CD4-positive, CD25-positive, alpha-beta regulatory T cell (primary cell): ENCODE measurements around the gene SERPINA5. TPM values are rescaled to one million over a fixed set of nuclear protein-coding genes. Genes with fewer than 3 reads are reported as not detected.
A peak's percentile ranks its signal among the peaks of the same experiment; 100 is the strongest.

Experiments
- ATAC-seq, 2 donors: fragments of 150-1000 bp; cut with Tn5 transposase; one replicate each; pipeline ENCODE4 v1.10.0; 2021; ENCODE audit warnings: low read depth in 2 of 2, moderate number of reproducible peaks in 2 of 2, moderate library complexity in 1 of 2
- DNase-seq, 3 donors: peaks; one replicate each; pipeline versions ENCODE4 v3.0.0 to v3.0.0-alpha.2; 2012 to 2022; ENCODE audit warnings: mixed read lengths in 1 of 3
- H3K27ac ChIP-seq: one replicate; pipeline ENCODE4 v1.7.0; 2013; ENCODE audit warnings: mild to moderate bottlenecking, low read length; ENCODE audit not compliant: insufficient read depth, poor library complexity, severe bottlenecking
- H3K27me3 ChIP-seq: one replicate; pipeline ENCODE4 v1.7.0; 2013; ENCODE audit warnings: low read length; ENCODE audit not compliant: control insufficient read depth, insufficient read depth
- H3K36me3 ChIP-seq: one replicate; pipeline ENCODE4 v1.7.0; 2013; ENCODE audit warnings: mild to moderate bottlenecking, low read length, moderate library complexity; ENCODE audit not compliant: control insufficient read depth, insufficient read depth
- H3K4me1 ChIP-seq: 2 replicates; pipeline ENCODE4 v1.7.0; 2013; ENCODE audit warnings: mild to moderate bottlenecking, low read length; ENCODE audit not compliant: insufficient read depth, control insufficient read depth, poor library complexity, severe bottlenecking
- H3K4me3 ChIP-seq: one replicate; pipeline ENCODE4 v1.7.0; 2013; ENCODE audit warnings: low read depth, mild to moderate bottlenecking, low read length, moderate library complexity
- H3K9me3 ChIP-seq, 2 experiments: 1 replicate in 1 of 2; 2 replicates in 1 of 2; pipeline ENCODE4 v1.7.0; 2013; ENCODE audit warnings: low read length in 2 of 2, mild to moderate bottlenecking in 1 of 2, moderate library complexity in 1 of 2; ENCODE audit not compliant: control insufficient read depth in 2 of 2
- H3K27ac Mint-ChIP-seq, 3 donors: one replicate each; pipeline ENCODE4 v1.8.0; 2020 to 2022; ENCODE audit warnings: mild to moderate bottlenecking in 3 of 3, mixed read lengths in 3 of 3, moderate library complexity in 2 of 3
- H3K27me3 Mint-ChIP-seq: one replicate; pipeline ENCODE4 v1.8.0; 2022; ENCODE audit warnings: mild to moderate bottlenecking, mixed read lengths
- H3K36me3 Mint-ChIP-seq: one replicate; pipeline ENCODE4 v1.8.0; 2020; ENCODE audit warnings: mixed read lengths
- H3K4me1 Mint-ChIP-seq, 4 donors: one replicate each; pipeline ENCODE4 v1.8.0; 2020 to 2022; ENCODE audit warnings: mixed read lengths in 4 of 4, mild to moderate bottlenecking in 1 of 4
- H3K4me3 Mint-ChIP-seq, 4 donors: one replicate each; pipeline ENCODE4 v1.8.0; 2020 to 2022; ENCODE audit warnings: mild to moderate bottlenecking in 4 of 4, mixed read lengths in 4 of 4, moderate library complexity in 3 of 4
- H3K9me3 Mint-ChIP-seq, 7 donors: one replicate each; pipeline ENCODE4 v1.8.0; 2020 to 2022; ENCODE audit warnings: mixed read lengths in 7 of 7, mild to moderate bottlenecking in 3 of 7, moderate library complexity in 2 of 7
- polyA plus RNA-seq, 4 donors: library from polyadenylated mRNA; unstranded; fragments of 300-500 nt; fragmentation: Illumina TruSeq; gene quantifications; one replicate each; pipeline ENCODE4 v1.2.3, GENCODE V29; 2021
- total RNA-seq: library from RNA; stranded (reverse); gene quantifications from one replicate; pipeline ENCODE4 v1.2.3, GENCODE V29; 2022

SERPINA5 gene
- total and polyA plus RNA-seq, 5 donors from 2014 or later, result not detected

GRCh38 chr14:94593749-94594431, 12.7 kb downstream of the SERPINA5 start:
- Histone ChIP-seq H3K4me1 (no peaks in the 10 kb centered on the region), H3K27me3 (no peaks in the 10 kb centered on the region), H3K36me3 (no peaks in the 10 kb centered on the region), H3K4me3 (no peak overlapping the region), H3K9me3 (no peaks in the 10 kb centered on the region), H3K27ac (no peak overlapping the region)
- Mint-ChIP-seq H3K27me3 (no peaks in the 10 kb centered on the region), H3K4me1 (no peaks in the 10 kb centered on the region), H3K27ac (no peak overlapping the region), H3K4me3 (no peak overlapping the region), H3K9me3 (peaks cover 0 to 7% (median 0%) of the 10 kb centered on the region in 7 donors), H3K36me3 (no peaks in the 10 kb centered on the region)
- ATAC-seq (no peak), DNase-seq (no peak)

GRCh38 chr14:94594441-94594840, 13.2 kb downstream of the SERPINA5 start:
- Mint-ChIP-seq H3K27ac (peak overlapping the region in 1 of 3 donors; percentile 14), H3K36me3 (no peaks in the 10 kb centered on the region), H3K27me3 (no peaks in the 10 kb centered on the region), H3K4me3 (no peak overlapping the region), H3K9me3 (peaks cover 0 to 7% (median 0%) of the 10 kb centered on the region in 7 donors), H3K4me1 (no peaks in the 10 kb centered on the region)
- ATAC-seq, result no peak
- Histone ChIP-seq H3K36me3 (no peaks in the 10 kb centered on the region), H3K9me3 (no peaks in the 10 kb centered on the region), H3K27ac (no peak overlapping the region), H3K4me1 (no peaks in the 10 kb centered on the region), H3K4me3 (no peak overlapping the region), H3K27me3 (no peaks in the 10 kb centered on the region)
- DNase-seq, result no peak

GRCh38 chr14:94595912-94596311, 14.7 kb downstream of the SERPINA5 start:
- no peak for ATAC-seq

GRCh38 chr14:94596361-94596760, 15.1 kb downstream of the SERPINA5 start:
- Histone ChIP-seq H3K27me3 (no peaks in the 10 kb centered on the region), H3K9me3 (no peaks in the 10 kb centered on the region), H3K27ac (no peak overlapping the region), H3K36me3 (no peaks in the 10 kb centered on the region), H3K4me1 (no peaks in the 10 kb centered on the region), H3K4me3 (no peak overlapping the region)
- H3K27me3 Mint-ChIP-seq, result no peaks in the 10 kb centered on the region
- no peaks in the 10 kb centered on the region for H3K4me1 Mint-ChIP-seq
- no peak overlapping the region for H3K27ac Mint-ChIP-seq
- no peak overlapping the region for H3K4me3 Mint-ChIP-seq
- ATAC-seq, result no peak
- H3K9me3 Mint-ChIP-seq, result peaks cover 0 to 5% (median 0%) of the 10 kb centered on the region in 7 donors
- H3K36me3 Mint-ChIP-seq, result no peaks in the 10 kb centered on the region
- DNase-seq, result no peak

More at GRCh38 chr14:94595912-94596311, 14.7 kb downstream of the SERPINA5 start:
- Histone ChIP-seq H3K27ac (no peak overlapping the region), H3K36me3 (no peaks in the 10 kb centered on the region), H3K4me3 (no peak overlapping the region), H3K4me1 (no peaks in the 10 kb centered on the region), H3K9me3 (no peaks in the 10 kb centered on the region), H3K27me3 (no peaks in the 10 kb centered on the region)
- Mint-ChIP-seq H3K4me1 (no peaks in the 10 kb centered on the region), H3K36me3 (no peaks in the 10 kb centered on the region), H3K9me3 (peaks cover 0 to 7% (median 0%) of the 10 kb centered on the region in 7 donors), H3K27me3 (no peaks in the 10 kb centered on the region), H3K27ac (peak overlapping the region in 1 of 3 donors; percentile 35), H3K4me3 (no peak overlapping the region)
- no peak for DNase-seq

- no peak for ATAC-seq
- DNase-seq, result no peak
Measured at GRCh38 chr14:94597788-94598187, 16.6 kb downstream of the SERPINA5 start.

GRCh38 chr14:94598506-94598815, 17.2 kb downstream of the SERPINA5 start:
- DNase-seq (no peak), ATAC-seq (no peak)
- Histone ChIP-seq H3K4me3 (no peak overlapping the region), H3K27me3 (no peaks in the 10 kb centered on the region), H3K36me3 (no peaks in the 10 kb centered on the region), H3K4me1 (no peaks in the 10 kb centered on the region), H3K9me3 (no peaks in the 10 kb centered on the region), H3K27ac (no peak overlapping the region)
- no peaks in the 10 kb centered on the region for H3K4me1 Mint-ChIP-seq
- H3K27ac Mint-ChIP-seq, result no peak overlapping the region
- H3K9me3 Mint-ChIP-seq, result peaks cover 0 to 2% (median 0%) of the 10 kb centered on the region in 7 donors
- no peak overlapping the region for H3K4me3 Mint-ChIP-seq
- no peaks in the 10 kb centered on the region for H3K27me3 Mint-ChIP-seq
- no peaks in the 10 kb centered on the region for H3K36me3 Mint-ChIP-seq

More at GRCh38 chr14:94597788-94598187, 16.6 kb downstream of the SERPINA5 start:
- no peak overlapping the region for H3K27ac ChIP-seq
- H3K36me3 Mint-ChIP-seq, result no peaks in the 10 kb centered on the region
- no peaks in the 10 kb centered on the region for H3K36me3 ChIP-seq
- no peaks in the 10 kb centered on the region for H3K9me3 ChIP-seq
- no peaks in the 10 kb centered on the region for H3K27me3 ChIP-seq
- no peaks in the 10 kb centered on the region for H3K4me1 ChIP-seq
- H3K4me3 Mint-ChIP-seq, result no peak overlapping the region
- peaks cover 0 to 2% (median 0%) of the 10 kb centered on the region in 7 donors for H3K9me3 Mint-ChIP-seq
- no peaks in the 10 kb centered on the region for H3K27me3 Mint-ChIP-seq
- no peak overlapping the region for H3K4me3 ChIP-seq
- H3K27ac Mint-ChIP-seq, result no peak overlapping the region
- H3K4me1 Mint-ChIP-seq, result no peaks in the 10 kb centered on the region

GRCh38 chr14:94598816-94599655, 17.8 kb downstream of the SERPINA5 start:
- Histone ChIP-seq H3K4me1 (no peaks in the 10 kb centered on the region), H3K36me3 (no peaks in the 10 kb centered on the region), H3K27ac (no peak overlapping the region), H3K27me3 (no peaks in the 10 kb centered on the region), H3K9me3 (no peaks in the 10 kb centered on the region), H3K4me3 (no peak overlapping the region)
- DNase-seq (no peak), ATAC-seq (no peak)
- Mint-ChIP-seq H3K9me3 (peaks cover 0 to 2% (median 0%) of the 10 kb centered on the region in 7 donors), H3K4me3 (no peak overlapping the region), H3K27ac (no peak overlapping the region), H3K27me3 (no peaks in the 10 kb centered on the region), H3K4me1 (no peaks in the 10 kb centered on the region), H3K36me3 (no peaks in the 10 kb centered on the region)
